ENCODE measurements around the gene RAX2. TPM values are rescaled to one million over a fixed set of nuclear protein-coding genes. Genes with fewer than 3 reads are reported as not detected.

Gene RAX2
- total and polyA plus RNA-seq, 2 of the 13 experiments (the other 11 are each of a cell fraction or from before 2014, with no cell fraction given), result not detected

- 84% methylated on average over 8 of the region's 25 CpGs for WGBS (ENCODE audit: low lambda C conversion rate)
- Histone ChIP-seq H3K27me3 (ENCODE audit: control insufficient read depth in 1 of 2, insufficient read depth in 2 of 2, low read length in 2 of 2) (no peaks in the 10 kb centered on the region), H3K79me2 (ENCODE audit: insufficient read depth, low read length) (peaks cover 3% of the 10 kb centered on the region), H3K9ac (ENCODE audit: insufficient read depth, low read depth, low read length) (no peak overlapping the region), H3K9me3 (ENCODE audit: low read length) (no peaks in the 10 kb centered on the region), H4K20me1 (ENCODE audit: insufficient read depth, low read length) (no peaks in the 10 kb centered on the region), H3K4me3 (replicated peaks in 1 of 3; ENCODE audit: insufficient read depth in 1 of 3, low read depth in 2 of 3, low read length in 3 of 3) (no peak overlapping the region), H3K27ac (ENCODE audit: extremely low read length, insufficient read depth, low read length) (no peak overlapping the region), H3K4me2 (ENCODE audit: low read depth, low read length) (no peak overlapping the region), H2AFZ (ENCODE audit: low read length) (no peak overlapping the region), H3K36me3 (replicated peaks in 1 of 2; ENCODE audit: control insufficient read depth in 1 of 2, insufficient read depth in 2 of 2, low read length in 2 of 2) (peaks cover 9 to 20% of the 10 kb centered on the region in 2 experiments; a peak in 2 of 5 replicates), H3K4me1 (ENCODE audit: insufficient read depth, low read length) (peaks cover 5% of the 10 kb centered on the region)
- no peak for DNase-seq (ENCODE audit: low spot score)
- POLR2A ChIA-PET, result no interaction called here
- TF ChIP-seq ONECUT2 (CRISPR knock-in tag; IDR thresholded peaks at IDR 0.05) (no peak), ZNF713 (CRISPR knock-in tag; IDR thresholded peaks at IDR 0.05) (no peak), ZSCAN29 (CRISPR knock-in tag; conservative IDR thresholded peaks at IDR 0.05) (no peak), ZNF761 (CRISPR knock-in tag; conservative IDR thresholded peaks at IDR 0.05) (no peak), HES4 (CRISPR knock-in tag; IDR thresholded peaks at IDR 0.05; ENCODE audit: borderline replicate concordance) (0 out of 2 replicates have a peak, but pooled peaks have one; percentile 32), ZKSCAN1 (IDR thresholded peaks at IDR 0.05; ENCODE audit: low read length) (no peak), GATAD1 (CRISPR knock-in tag; IDR thresholded peaks at IDR 0.05) (no peak), ZNF34 (CRISPR knock-in tag; IDR thresholded peaks at IDR 0.05; ENCODE audit: borderline replicate concordance) (no peak), ZBTB14 (CRISPR knock-in tag; IDR thresholded peaks at IDR 0.05) (no peak), ZNF777 (CRISPR knock-in tag; IDR thresholded peaks at IDR 0.05) (no peak), RBFOX2 (IDR thresholded peaks at IDR 0.05; ENCODE audit: low read depth, low read length) (0 out of 2 replicates have a peak, but pooled peaks have one; percentile 29), CSRNP1 (CRISPR knock-in tag; IDR thresholded peaks at IDR 0.05) (no peak), ZFX (CRISPR knock-in tag; IDR thresholded peaks at IDR 0.05; ENCODE audit: low read depth) (no peak)
- FAIRE-seq, result no peak
- CTCF ChIA-PET (ENCODE audit: low intra/inter-chr PET ratio, low total read pairs), result no interaction called here
- ATAC-seq, result no peak
- no TSS peak for BruUV-seq (replicated peaks)
- intact Hi-C loops (cut with micrococcal nuclease; ENCODE audit: unreplicated experiment), result loop anchor here (10.0 kb wide), 1 partner anchor 63 kb away; the partner anchor contains the start of genes PIP5K1C and TJP3
- in situ Hi-C loops (cut with HindIII; ENCODE audit: extremely low pct_ligation_motif_present, low pct_unique_long_range_greater_than_20kb), result no loop called here
Measured at GRCh38 chr19:3768015-3768747, 3.8 kb downstream of the RAX2 start.
